Measurements from ENCODE around the gene COL19A1.
"Not testable (repeated sequence)": the region's sequence is repeated elsewhere in the genome, so short reads cannot be mapped to it uniquely, and the experiment has no call there.

Gene COL19A1

DNA sequence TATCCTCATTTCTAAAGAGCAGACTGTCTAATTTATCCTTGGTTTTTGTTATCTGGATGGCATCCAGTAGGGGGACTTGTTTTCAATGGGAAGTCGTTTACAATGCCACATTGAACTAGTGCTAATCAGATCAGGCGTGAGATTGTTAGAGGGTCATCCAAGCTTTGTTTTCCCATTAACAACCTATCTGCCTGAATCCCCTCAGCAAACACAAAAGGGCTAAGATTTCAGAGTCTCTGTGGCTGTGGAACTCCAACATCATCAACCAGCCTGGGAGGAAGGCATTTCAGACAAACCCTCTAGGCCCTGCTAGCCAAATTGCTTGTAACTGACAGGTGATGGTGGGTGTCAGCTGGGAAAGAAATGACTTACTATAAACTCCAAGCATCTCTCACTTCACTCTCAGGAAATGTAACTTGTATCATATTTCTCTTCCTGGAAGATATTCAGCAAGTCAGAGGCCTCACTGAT, 47.7 kb downstream of the COL19A1 start:
- H3K4me3 ChIP-seq (ENCODE audit: control insufficient read depth, low read depth, low read length), result no peak overlapping the region
- no peak for DNase-seq (ENCODE audit: low read depth)
- TF ChIP-seq, protein P1, sequence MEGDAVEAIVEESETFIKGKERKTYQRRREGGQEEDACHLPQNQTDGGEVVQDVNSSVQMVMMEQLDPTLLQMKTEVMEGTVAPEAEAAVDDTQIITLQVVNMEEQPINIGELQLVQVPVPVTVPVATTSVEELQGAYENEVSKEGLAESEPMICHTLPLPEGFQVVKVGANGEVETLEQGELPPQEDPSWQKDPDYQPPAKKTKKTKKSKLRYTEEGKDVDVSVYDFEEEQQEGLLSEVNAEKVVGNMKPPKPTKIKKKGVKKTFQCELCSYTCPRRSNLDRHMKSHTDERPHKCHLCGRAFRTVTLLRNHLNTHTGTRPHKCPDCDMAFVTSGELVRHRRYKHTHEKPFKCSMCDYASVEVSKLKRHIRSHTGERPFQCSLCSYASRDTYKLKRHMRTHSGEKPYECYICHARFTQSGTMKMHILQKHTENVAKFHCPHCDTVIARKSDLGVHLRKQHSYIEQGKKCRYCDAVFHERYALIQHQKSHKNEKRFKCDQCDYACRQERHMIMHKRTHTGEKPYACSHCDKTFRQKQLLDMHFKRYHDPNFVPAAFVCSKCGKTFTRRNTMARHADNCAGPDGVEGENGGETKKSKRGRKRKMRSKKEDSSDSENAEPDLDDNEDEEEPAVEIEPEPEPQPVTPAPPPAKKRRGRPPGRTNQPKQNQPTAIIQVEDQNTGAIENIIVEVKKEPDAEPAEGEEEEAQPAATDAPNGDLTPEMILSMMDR (conservative IDR thresholded peaks at IDR 0.05; ENCODE audit: control insufficient read depth, insufficient read depth, low read depth, low read length), result no peak

GRCh38 chr6:69915346-69915745, 49.0 kb downstream of the COL19A1 start:
- TF ChIP-seq, protein P1 (conservative IDR thresholded peaks at IDR 0.05; ENCODE audit: control insufficient read depth, insufficient read depth, low read depth, low read length), result no peak
- no peak for DNase-seq (ENCODE audit: low read depth)
- H3K4me3 ChIP-seq (ENCODE audit: control insufficient read depth, low read depth, low read length), result no peak overlapping the region

DNA sequence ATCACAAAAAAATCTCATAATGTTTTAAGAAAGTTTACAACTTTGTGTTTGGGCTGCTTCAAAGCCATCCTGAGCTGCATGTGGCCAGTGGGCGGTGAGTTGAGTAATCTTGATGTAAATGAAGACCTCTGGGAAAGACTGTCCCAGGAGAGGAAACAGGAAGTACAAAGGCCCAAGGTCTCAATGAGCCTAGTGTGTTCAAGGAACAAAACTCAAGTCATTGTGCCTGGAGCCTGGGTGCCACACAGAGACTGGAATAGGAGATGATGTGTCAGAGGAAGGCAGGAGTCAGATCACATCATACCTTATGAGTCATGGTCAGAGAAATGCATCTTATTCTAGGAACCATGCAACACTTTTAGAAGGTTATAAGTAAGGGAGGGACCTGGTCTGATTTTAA, 51.5 kb downstream of the COL19A1 start:
- TF ChIP-seq, protein P1 (conservative IDR thresholded peaks at IDR 0.05; ENCODE audit: control insufficient read depth, insufficient read depth, low read depth, low read length), result no peak
- no peak overlapping the region for H3K4me3 ChIP-seq (ENCODE audit: control insufficient read depth, low read depth, low read length)
- peak; percentile 87 for DNase-seq (ENCODE audit: low read depth)

DNA sequence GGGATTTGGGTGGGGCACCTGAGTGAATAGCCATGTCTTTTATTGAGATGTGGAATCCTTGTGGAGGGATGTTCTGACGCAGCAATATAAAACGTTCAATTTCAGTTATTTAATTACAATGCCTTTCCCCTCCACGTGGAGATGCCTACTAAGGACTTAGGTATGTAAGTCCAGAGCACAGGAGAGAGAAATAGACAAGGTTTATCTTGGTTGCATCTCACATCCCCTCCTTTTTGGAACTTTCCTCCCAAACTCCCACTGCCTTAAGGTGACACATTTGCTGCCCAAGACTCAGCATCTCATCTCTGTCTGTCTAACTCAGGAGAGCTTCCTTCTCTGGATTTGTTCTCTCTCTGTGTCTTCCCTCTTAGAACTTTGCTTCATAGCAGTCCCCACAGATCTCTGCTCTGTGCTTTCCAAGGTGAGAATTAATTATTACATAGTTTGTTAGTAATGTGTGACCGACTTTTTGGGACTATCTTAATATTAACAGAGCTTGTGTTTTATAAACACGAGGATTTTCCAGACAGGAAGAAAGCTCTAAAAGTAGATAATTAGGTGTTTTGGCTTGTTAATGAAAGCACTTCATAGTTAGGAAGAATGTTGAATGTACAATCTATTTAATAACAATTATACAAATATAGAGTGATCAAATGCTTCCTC, 52.6 kb downstream of the COL19A1 start:
- no peak overlapping the region for H3K4me3 ChIP-seq (ENCODE audit: control insufficient read depth, low read depth, low read length)
- DNase-seq (ENCODE audit: low read depth), result no peak
- TF ChIP-seq, protein P1 (conservative IDR thresholded peaks at IDR 0.05; ENCODE audit: control insufficient read depth, insufficient read depth, low read depth, low read length), result no peak

DNA sequence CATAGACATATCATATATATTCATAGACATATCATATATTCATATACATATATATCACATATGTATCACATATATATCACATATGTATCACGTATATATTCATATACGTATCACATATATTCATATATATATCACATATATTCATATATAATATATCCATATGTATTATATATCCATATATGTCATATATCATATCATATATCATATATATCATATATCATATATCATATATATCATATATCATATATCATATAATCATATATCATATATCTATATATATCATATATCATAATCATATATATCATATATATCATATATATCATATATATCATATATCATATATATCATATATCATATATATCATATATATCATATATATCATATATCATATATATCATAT, 54.7 kb downstream of the COL19A1 start:
- not testable (repeated sequence) for H3K4me3 ChIP-seq (ENCODE audit: control insufficient read depth, low read depth, low read length); DNase-seq (ENCODE audit: low read depth)

GRCh38 chr6:69921611-69922010, 55.3 kb downstream of the COL19A1 start:
- not testable (repeated sequence) for H3K4me3 ChIP-seq (ENCODE audit: control insufficient read depth, low read depth, low read length); DNase-seq (ENCODE audit: low read depth)

- TF ChIP-seq, protein P1 (conservative IDR thresholded peaks at IDR 0.05; ENCODE audit: control insufficient read depth, insufficient read depth, low read depth, low read length), result no peak
- no peak overlapping the region for H3K4me3 ChIP-seq (ENCODE audit: control insufficient read depth, low read depth, low read length)
- DNase-seq (ENCODE audit: low read depth), result no peak
These were observed 60.4 kb downstream of the COL19A1 start for GRCh38 chr6:69926745-69927144.

DNA sequence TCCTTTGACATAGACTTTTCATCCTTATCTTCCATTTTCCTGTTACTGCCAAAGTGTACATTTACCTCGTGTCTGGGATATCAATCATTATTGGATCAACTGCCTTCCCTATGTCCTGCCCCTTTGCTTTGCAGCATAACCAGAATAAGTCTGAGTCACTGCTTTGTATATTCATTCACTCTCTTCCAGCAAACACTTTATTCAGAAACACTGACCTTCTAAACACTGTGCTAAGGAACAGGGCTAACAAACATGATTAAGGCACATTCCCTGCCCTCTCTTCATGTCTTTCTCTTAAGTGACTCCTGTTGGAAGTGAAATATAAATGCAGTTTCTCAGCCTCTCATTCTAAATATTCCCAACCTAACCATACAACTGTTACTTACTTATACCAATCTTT, 66.9 kb downstream of the COL19A1 start:
- TF ChIP-seq, protein P1 (conservative IDR thresholded peaks at IDR 0.05; ENCODE audit: control insufficient read depth, insufficient read depth, low read depth, low read length), result no peak
- DNase-seq (ENCODE audit: low read depth), result no peak

More for the DNA sequence above, 66.9 kb downstream of the COL19A1 start:
- H3K4me3 ChIP-seq (ENCODE audit: control insufficient read depth, low read depth, low read length), result no peak overlapping the region
